H1 (cell line): Measurements from ENCODE around the gene PANX2. TPM values are rescaled to one million over a fixed set of nuclear protein-coding genes. Genes with fewer than 3 reads are reported as not detected.

Source experiments
- BCL11A ChIP-seq, 2 experiments: IDR thresholded peaks; one replicate each; pipeline ENCODE4 v1.6.1; 2011; ENCODE audit warnings: low read depth in 2 of 2, low read length in 2 of 2, mild to moderate bottlenecking in 2 of 2
- MAFK ChIP-seq: IDR thresholded peaks from 2 replicates; pipeline ENCODE4 v1.6.1; 2012; ENCODE audit warnings: low read depth, mild to moderate bottlenecking, improper control_type of control experiment, low read length
- SP4 ChIP-seq: IDR thresholded peaks from 2 replicates; pipeline ENCODE4 v1.6.1; 2012; ENCODE audit warnings: low read length, inconsistent platforms
- polyA plus RNA-seq, 7 experiments: library from polyadenylated mRNA; depleted of rRNA in 3 of 7; stranded (reverse) in 5 of 7; unstranded in 2 of 7; fragments of >200 nt in 5 of 7; fragments of 200-250 nt in 2 of 7; gene quantifications; 1 replicate in 5 of 7; 2 replicates in 1 of 7; 4 replicates in 1 of 7; pipeline versions ENCODE4 v1.2.1 to v1.2.3, GENCODE V29; 2011 to 2013; ENCODE audit warnings: missing spikeins in 2 of 7, mixed read lengths in 2 of 7
- total RNA-seq: library from RNA; stranded (reverse); fragmentation: NEBNext Ultra II Directional; extraction: Animal tissue kit (Norgen Biotek cat#: 25700); gene quantifications from 2 replicates; pipeline ENCODE4 v1.2.1, GENCODE V29; 2021
- TF ChIP-seq, protein P1 (sequence below): IDR thresholded peaks from 2 replicates; pipeline ENCODE4 v1.6.1; 2011; ENCODE audit warnings: low read depth, mild to moderate bottlenecking, low read length; ENCODE audit not compliant: insufficient read depth

The PANX2 gene
- total and polyA plus RNA-seq, 2 of the 8 experiments (the other 6 are each of a cell fraction or from before 2014, with no cell fraction given) = 3.5 to 5.0 TPM

DNA sequence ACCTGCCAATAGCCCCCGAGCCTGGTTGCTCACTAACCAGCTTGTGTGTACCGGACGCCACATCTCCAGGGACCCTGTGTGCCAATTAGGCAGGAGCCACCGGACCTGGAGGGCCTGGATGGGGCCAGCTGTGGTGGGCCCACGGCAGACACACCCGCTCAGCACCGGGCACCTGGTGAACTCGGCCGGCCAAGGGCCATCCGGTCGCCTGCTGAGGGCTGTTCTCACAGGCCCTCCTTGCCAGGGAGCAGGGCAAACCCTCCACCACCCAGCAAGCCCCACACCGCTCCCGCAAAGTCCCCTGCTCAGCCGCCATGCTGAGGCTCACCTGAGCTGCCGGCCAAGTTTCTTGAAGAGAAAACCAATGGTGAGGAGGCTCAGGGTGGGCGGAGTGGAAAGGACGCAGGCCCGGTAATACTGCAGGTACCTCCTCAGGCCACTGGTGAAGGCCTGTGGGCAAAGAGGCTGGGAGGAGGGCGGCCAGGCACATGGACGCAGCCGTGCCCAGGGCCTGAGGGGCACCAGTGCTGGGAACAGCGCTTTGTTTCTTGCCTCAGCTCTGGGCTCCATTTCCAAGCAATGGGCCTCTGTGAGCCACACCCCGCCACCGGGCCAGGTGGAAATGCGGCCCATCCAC lies 57.2 kb downstream of the PANX2 start (continued):
- TF ChIP-seq, protein P1, sequence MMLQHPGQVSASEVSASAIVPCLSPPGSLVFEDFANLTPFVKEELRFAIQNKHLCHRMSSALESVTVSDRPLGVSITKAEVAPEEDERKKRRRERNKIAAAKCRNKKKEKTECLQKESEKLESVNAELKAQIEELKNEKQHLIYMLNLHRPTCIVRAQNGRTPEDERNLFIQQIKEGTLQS = no peak
- TF ChIP-seq BCL11A (IDR thresholded peaks at IDR 0.05; ENCODE audit: low read depth in 2 of 2, low read length in 2 of 2) = no peak
- TF ChIP-seq SP4 = no peak
- no peak for TF ChIP-seq MAFK
